Measurements from ENCODE around the gene FCHSD2.

- TF ChIP-seq EZH2 (IDR thresholded peaks at IDR 0.05; ENCODE audit: insufficient read depth, poor library complexity, severe bottlenecking) (no peak), EZH2phosphoT487 (IDR thresholded peaks at IDR 0.05; ENCODE audit: insufficient read depth, low read depth) (no peak)
Observed at GRCh38 chr11:73034777-73035176, 107.3 kb downstream of the FCHSD2 start.

All from GM23248 (cell line).